Aorta (tissue), 5 donors: Measurements from ENCODE around the gene ERN1. TPM values are rescaled to one million over a fixed set of nuclear protein-coding genes. Genes with fewer than 3 reads are reported as not detected.

Experiments
- ATAC-seq: fragments of 200-7000 bp; cut with Tn5 transposase; one replicate; pipeline ENCODE4 v1.9.1; 2022; ENCODE audit warnings: moderate library complexity; ENCODE audit not compliant: low FRiP score
- DNase-seq, 2 donors: peaks; one replicate each; pipeline ENCODE4 v3.0.0-alpha.2; 2020
- H3K27ac ChIP-seq, 2 donors: one replicate each; pipeline ENCODE4 v1.5.1; 2013; ENCODE audit warnings: low read length in 2 of 2, mild to moderate bottlenecking in 2 of 2, moderate library complexity in 2 of 2, control low read depth in 1 of 2, inconsistent platforms in 1 of 2, low read depth in 1 of 2
- H3K27me3 ChIP-seq, 2 donors: one replicate each; pipeline ENCODE4 v1.6.1; 2013; ENCODE audit warnings: control low read depth in 1 of 2, low read length in 1 of 2, mild to moderate bottlenecking in 1 of 2, moderate library complexity in 1 of 2; ENCODE audit not compliant: insufficient read depth in 2 of 2, control insufficient read depth in 1 of 2
- H3K36me3 ChIP-seq, 2 donors: one replicate each; pipeline ENCODE4 v1.6.1; 2013; ENCODE audit warnings: control low read depth in 1 of 2, low read length in 1 of 2, mild to moderate bottlenecking in 1 of 2; ENCODE audit not compliant: insufficient read depth in 2 of 2, control insufficient read depth in 1 of 2
- H3K4me1 ChIP-seq, 2 donors: one replicate each; pipeline ENCODE4 v1.6.1; 2013; ENCODE audit warnings: low read length in 2 of 2, control low read depth in 1 of 2, mild to moderate bottlenecking in 1 of 2, moderate library complexity in 1 of 2; ENCODE audit not compliant: insufficient read depth in 2 of 2, control insufficient read depth in 1 of 2
- H3K4me3 ChIP-seq, 2 donors: one replicate each; pipeline ENCODE4 v1.5.1; 2013; ENCODE audit warnings: low read length in 2 of 2, control low read depth in 1 of 2, mild to moderate bottlenecking in 1 of 2
- H3K9me3 ChIP-seq: one replicate; pipeline ENCODE4 v1.6.1; 2013; ENCODE audit warnings: mild to moderate bottlenecking, low read length; ENCODE audit not compliant: control insufficient read depth
- WGBS, 2 donors: extraction: QIAGEN DNeasy Blood & Tissue Kit; methylation state at CpG; one replicate each; pipeline ENCODE4 v1.1.7; 2013; 5-methylcytosine and 5-hydroxymethylcytosine counted together
- intact Hi-C, 2 donors: fragments of 100-400 bp; cut with DNase I; formaldehyde crosslinking; loops; one replicate each; pipeline versions ENCODE4 v1.14.2 to v1.15.0; 2022
- polyA plus RNA-seq, 2 donors: library from polyadenylated mRNA; stranded (reverse); fragments of 200-250 nt; gene quantifications; one replicate each; pipeline ENCODE4 v1.2.3, GENCODE V29; 2013
- total RNA-seq, 2 donors: library from RNA; stranded (reverse); fragmentation: NEBNext Ultra II Directional; extraction: Animal tissue kit (Norgen Biotek cat#: 25700); gene quantifications; one replicate each; pipeline ENCODE4 v1.2.1, GENCODE V29; 2021
- donor health status: healthy with polysubstance abuse.
- donor health status: Bipolar disorder and iron deficiency.
- donor health status: DM: no; HTN: no; CAD: no.
- donor health status: DM: no; HTN: no; CAD: no.
- donor health status: DM: yes; HTN: yes; CAD: no.

The ERN1 gene
- total and polyA plus RNA-seq, 4 donors = 1.0 to 31.0 (median 11.5) TPM

DNA sequence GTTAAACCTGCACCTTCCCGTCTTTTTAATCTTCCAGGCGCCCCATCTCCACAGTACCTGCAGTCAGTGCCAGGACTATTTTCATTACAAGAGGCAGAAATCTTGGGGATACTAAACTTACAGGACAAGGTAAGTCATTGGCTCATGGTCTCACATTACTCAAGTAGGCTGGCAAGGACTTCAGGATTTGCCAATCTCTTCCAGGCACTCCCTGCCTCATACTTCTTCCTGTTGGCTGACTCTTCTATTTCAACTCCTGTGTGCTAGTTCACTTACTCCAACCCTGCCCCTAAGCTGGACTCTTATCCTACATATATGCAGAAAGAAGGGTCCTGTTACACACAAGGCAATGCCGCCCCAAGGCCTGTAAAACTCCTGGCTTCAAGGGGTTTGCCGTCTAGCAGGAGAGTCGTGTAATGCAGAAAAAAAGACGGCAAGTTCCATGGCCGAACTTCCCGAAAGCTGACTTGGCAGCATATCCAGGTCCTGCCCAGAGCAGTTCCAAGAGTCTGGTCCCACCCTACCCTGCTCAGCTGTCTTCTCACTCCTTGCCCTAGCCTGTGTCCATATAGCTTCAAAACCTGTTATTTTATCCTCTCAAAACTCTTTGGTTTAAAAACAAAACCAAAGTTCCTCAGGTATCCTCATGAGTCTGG lies 14.8 kb downstream of the ERN1 start:
- ATAC-seq (no peak), DNase-seq (peak in 1 of 2 donors; percentile 58)
- no peak overlapping the region for H3K4me3 ChIP-seq
- no peaks in the 10 kb centered on the region for H3K36me3 ChIP-seq
- H3K27ac ChIP-seq = no peak overlapping the region
- peaks cover 6 to 9% of the 10 kb centered on the region in 2 donors for H3K4me1 ChIP-seq
- WGBS, 2 donors = 50 to 64% methylated on average over 8 of the region's 8 CpGs
- intact Hi-C loops = no loop called here
- no peaks in the 10 kb centered on the region for H3K9me3 ChIP-seq
- H3K27me3 ChIP-seq = no peaks in the 10 kb centered on the region

DNA sequence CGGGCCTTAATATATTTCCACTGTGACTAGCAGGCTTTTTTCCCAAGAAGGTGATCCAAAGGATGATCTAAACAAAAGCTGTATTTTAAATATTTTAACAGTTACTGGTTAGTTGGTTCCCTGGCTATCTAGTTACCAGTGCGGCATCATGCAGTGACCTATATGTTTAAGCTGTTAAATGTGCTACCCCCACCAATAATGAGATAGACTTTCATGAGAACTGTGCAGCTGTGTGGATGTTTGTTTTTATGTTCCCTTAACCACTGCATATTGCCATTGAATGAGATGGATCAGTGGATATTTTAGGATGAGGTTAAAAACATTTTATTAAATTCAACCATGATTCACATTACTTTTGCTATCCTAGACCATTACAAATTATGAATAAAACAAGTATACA lies 16.9 kb downstream of the ERN1 start:
- intact Hi-C loops = no loop called here
- H3K4me1 ChIP-seq = peaks cover 4 to 9% of the 10 kb centered on the region in 2 donors
- ATAC-seq (no peak), DNase-seq (no peak)
- no peaks in the 10 kb centered on the region for H3K27me3 ChIP-seq
- 94 to 96% methylated on average over 2 of the region's 2 CpGs for WGBS, 2 donors
- no peaks in the 10 kb centered on the region for H3K36me3 ChIP-seq
- H3K4me3 ChIP-seq = no peak overlapping the region
- no peak overlapping the region for H3K27ac ChIP-seq
- H3K9me3 ChIP-seq = no peaks in the 10 kb centered on the region

GRCh38 chr17:64111831-64112230 lies 18.1 kb downstream of the ERN1 start:
- intact Hi-C loops = no loop called here
- H3K36me3 ChIP-seq = no peaks in the 10 kb centered on the region
- no peaks in the 10 kb centered on the region for H3K27me3 ChIP-seq
- H3K4me3 ChIP-seq = no peak overlapping the region
- H3K27ac ChIP-seq = no peak overlapping the region
- WGBS, 2 donors = 85 to 86% methylated on average over 4 of the region's 4 CpGs
- no peak for ATAC-seq
- no peaks in the 10 kb centered on the region for H3K9me3 ChIP-seq
- H3K4me1 ChIP-seq = peaks cover 2 to 9% of the 10 kb centered on the region in 2 donors
- no peak for DNase-seq

DNA sequence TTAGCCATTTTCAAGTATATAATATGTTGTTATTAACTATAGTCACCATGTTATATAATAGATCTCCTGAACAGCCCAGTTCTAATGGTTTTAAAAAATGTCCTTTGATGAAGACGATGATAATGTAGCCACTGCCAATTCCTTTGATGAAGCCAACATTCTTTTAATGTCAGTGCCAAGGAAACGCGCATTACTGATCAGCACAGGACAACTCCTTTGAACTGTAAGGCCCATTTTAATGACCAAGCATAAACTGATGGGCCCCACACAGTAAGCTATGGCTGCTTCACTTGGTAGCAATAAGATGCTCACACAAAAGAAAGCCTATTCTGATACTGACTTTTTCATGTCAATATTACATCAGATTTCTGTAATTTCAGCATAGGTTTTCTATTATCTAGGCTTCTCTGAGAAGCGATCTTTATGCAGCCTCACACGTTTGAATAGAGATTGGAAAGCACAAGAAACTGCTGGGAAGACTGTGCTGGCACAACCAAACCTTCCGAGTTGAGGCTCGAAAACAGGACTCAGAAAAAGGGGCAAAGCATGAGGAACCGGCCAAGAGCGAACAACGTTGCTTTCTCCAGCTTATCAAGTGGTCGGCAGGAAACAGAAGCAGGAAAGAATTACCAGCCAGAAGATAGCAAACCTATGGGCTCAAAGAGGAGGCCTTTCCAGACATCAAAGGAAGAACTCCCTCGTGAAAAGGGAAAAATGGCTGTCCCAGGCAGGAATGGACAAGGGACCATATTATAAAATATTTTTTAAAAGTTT lies 19.4 kb downstream of the ERN1 start:
- Histone ChIP-seq H3K4me1 (peaks cover 2 to 12% of the 10 kb centered on the region in 2 donors), H3K36me3 (no peaks in the 10 kb centered on the region), H3K27me3 (no peaks in the 10 kb centered on the region), H3K4me3 (no peak overlapping the region), H3K9me3 (no peaks in the 10 kb centered on the region), H3K27ac (no peak overlapping the region)
- intact Hi-C loops = no loop called here
- DNase-seq (no peak), ATAC-seq (no peak)
- 89 to 91% methylated on average over 12 of the region's 12 CpGs for WGBS, 2 donors

DNA sequence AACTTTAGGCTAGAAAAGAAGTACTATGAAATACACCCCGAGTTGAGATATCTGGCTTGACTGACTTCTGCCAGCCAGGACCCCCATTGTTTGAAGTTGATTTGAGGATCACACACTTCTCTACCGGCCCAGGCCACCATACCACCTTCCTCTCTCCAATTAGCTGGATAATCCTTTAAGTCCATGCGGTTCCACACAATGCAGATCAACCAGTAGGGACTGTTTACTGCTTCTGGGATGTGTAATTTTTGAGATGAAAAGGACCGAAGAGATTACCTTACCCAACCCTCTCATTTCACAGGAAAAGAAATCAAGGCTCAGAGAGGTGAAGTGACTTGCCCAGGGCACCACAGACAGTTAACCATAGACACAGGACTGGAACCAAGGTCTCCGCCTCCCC lies 20.5 kb downstream of the ERN1 start:
- ATAC-seq = no peak
- WGBS, 2 donors = 97% methylated on average over 5 of the region's 5 CpGs
- intact Hi-C loops = no loop called here

GRCh38 chr17:64107500-64108236 lies 22.3 kb downstream of the ERN1 start:
- ATAC-seq (no peak), DNase-seq (no peak)
- Histone ChIP-seq H3K27me3 (no peaks in the 10 kb centered on the region), H3K9me3 (no peaks in the 10 kb centered on the region), H3K27ac (no peak overlapping the region), H3K36me3 (no peaks in the 10 kb centered on the region), H3K4me1 (peaks cover 2 to 6% of the 10 kb centered on the region in 2 donors), H3K4me3 (no peak overlapping the region)
- 45 to 47% methylated on average over 5 of the region's 5 CpGs for WGBS, 2 donors
- intact Hi-C loops = no loop called here

More for the DNA sequence above, 20.5 kb downstream of the ERN1 start:
- Histone ChIP-seq H3K36me3 (no peaks in the 10 kb centered on the region), H3K27ac (no peak overlapping the region), H3K27me3 (no peaks in the 10 kb centered on the region), H3K4me3 (no peak overlapping the region), H3K4me1 (peaks cover 2 to 6% of the 10 kb centered on the region in 2 donors), H3K9me3 (no peaks in the 10 kb centered on the region)
- DNase-seq = no peak

GRCh38 chr17:64106918-64107317 lies 23.0 kb downstream of the ERN1 start:
- H3K4me1 ChIP-seq = peaks cover 2 to 6% of the 10 kb centered on the region in 2 donors
- no peak overlapping the region for H3K4me3 ChIP-seq
- WGBS, 2 donors = 92% methylated on average over 3 of the region's 3 CpGs
- DNase-seq (no peak), ATAC-seq (no peak)
- H3K27ac ChIP-seq = no peak overlapping the region
- H3K27me3 ChIP-seq = no peaks in the 10 kb centered on the region
- H3K9me3 ChIP-seq = no peaks in the 10 kb centered on the region
- intact Hi-C loops = no loop called here
- no peaks in the 10 kb centered on the region for H3K36me3 ChIP-seq

DNA sequence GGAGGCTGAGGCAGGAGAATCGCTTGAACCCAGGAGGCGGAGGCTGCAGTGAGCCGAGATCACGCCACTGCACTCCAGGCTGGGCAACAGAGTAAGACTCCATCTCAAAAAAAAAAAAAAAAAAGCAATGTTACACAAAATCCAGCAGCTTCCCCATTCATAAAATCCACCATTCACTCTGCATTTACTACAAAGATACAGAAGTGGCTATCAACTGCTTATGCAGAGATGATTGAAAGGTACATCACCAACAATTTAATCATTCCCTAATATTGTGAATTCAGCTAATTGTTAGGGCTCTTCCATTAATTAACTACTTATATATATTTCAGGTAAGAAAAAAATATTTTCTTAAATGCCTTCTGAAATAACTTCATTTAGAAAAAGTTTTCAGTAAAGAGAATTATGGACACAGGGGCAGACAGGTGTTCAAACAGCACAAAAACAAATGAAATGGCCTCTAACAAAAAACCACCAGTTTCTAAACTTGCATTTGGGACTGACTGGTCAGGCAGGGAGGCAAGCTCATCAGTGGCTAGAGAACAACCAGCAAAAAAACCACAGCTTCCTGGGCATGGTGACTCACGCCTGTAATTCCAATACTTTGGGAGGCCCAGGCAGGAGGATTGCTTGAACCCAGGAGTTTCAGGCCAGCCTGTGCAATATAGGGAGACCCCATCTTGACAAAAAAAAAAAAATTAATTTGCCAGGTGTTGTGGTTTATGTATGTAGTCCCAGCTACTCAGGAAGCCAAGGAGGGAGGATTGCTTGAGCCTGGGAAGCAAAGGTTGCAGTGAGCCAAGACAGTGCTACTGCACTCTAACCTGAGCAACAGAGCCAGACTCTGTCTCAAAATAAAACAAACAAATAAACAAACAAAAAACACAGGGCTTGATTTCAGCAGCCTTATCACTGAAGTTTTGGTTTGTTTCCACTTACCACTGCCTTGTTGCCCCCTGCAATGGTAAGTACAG lies 26.3 kb downstream of the ERN1 start:
- Histone ChIP-seq H3K36me3 (no peaks in the 10 kb centered on the region), H3K4me3 (no peak overlapping the region), H3K4me1 (peaks cover 2 to 6% of the 10 kb centered on the region in 2 donors), H3K27ac (no peak overlapping the region), H3K27me3 (no peaks in the 10 kb centered on the region), H3K9me3 (no peaks in the 10 kb centered on the region)
- intact Hi-C loops = no loop called here
- DNase-seq = no peak
- ATAC-seq = no peak
- WGBS, 2 donors = 96% methylated on average over 5 of the region's 5 CpGs
